Natural killer cell (primary cell): ENCODE measurements around the gene EVI2B. TPM values are rescaled to one million over a fixed set of nuclear protein-coding genes. Genes with fewer than 3 reads are reported as not detected.
"Not testable (repeated sequence)": the region's sequence is repeated elsewhere in the genome, so short reads cannot be mapped to it uniquely, and the experiment has no call there.

Experiments
- ATAC-seq, 3 donors: fragments of 150-1000 bp in 2 of 3; fragments of 200-7000 bp in 1 of 3; cut with Tn5 transposase; 1 replicate in 1 of 3; 2 replicates in 2 of 3; pipeline ENCODE4 v1.10.0; 2021; ENCODE audit warnings: mild to moderate bottlenecking in 2 of 3, moderate library complexity in 2 of 3
- DNase-seq, 2 donors: peaks; one replicate each; pipeline versions ENCODE4 v3.0.0 to v3.0.0-alpha.2; 2013 to 2021; ENCODE audit warnings: mixed read lengths in 1 of 2
- H3K27ac ChIP-seq: one replicate; pipeline ENCODE4 v1.5.1; 2013; ENCODE audit warnings: mild to moderate bottlenecking, low read length
- H3K27me3 ChIP-seq: one replicate; pipeline ENCODE4 v1.6.1; 2013; ENCODE audit warnings: low read length; ENCODE audit not compliant: control insufficient read depth, insufficient read depth
- H3K36me3 ChIP-seq: one replicate; pipeline ENCODE4 v1.6.1; 2013; ENCODE audit warnings: low read length; ENCODE audit not compliant: control insufficient read depth, insufficient read depth
- H3K4me1 ChIP-seq: one replicate; pipeline ENCODE4 v1.6.1; 2013; ENCODE audit warnings: low read length; ENCODE audit not compliant: control insufficient read depth, insufficient read depth
- H3K4me3 ChIP-seq: one replicate; pipeline ENCODE4 v1.5.1; 2013; ENCODE audit warnings: low read length
- H3K9me3 ChIP-seq: one replicate; pipeline ENCODE4 v1.6.1; 2013; ENCODE audit warnings: low read length; ENCODE audit not compliant: control insufficient read depth, insufficient read depth
- H3K27ac Mint-ChIP-seq, 2 donors: one replicate each; pipeline ENCODE4 v1.8.0; 2022; ENCODE audit warnings: mild to moderate bottlenecking in 2 of 2, mixed read lengths in 2 of 2, moderate library complexity in 1 of 2
- H3K27me3 Mint-ChIP-seq, 2 donors: one replicate each; pipeline ENCODE4 v1.8.0; 2022; ENCODE audit warnings: low read depth in 2 of 2, mixed read lengths in 2 of 2
- H3K36me3 Mint-ChIP-seq: one replicate; pipeline ENCODE4 v1.8.0; 2022; ENCODE audit warnings: mixed read lengths
- H3K4me1 Mint-ChIP-seq, 2 donors: one replicate each; pipeline ENCODE4 v1.8.0; 2022; ENCODE audit warnings: mixed read lengths in 2 of 2
- H3K4me3 Mint-ChIP-seq: one replicate; pipeline ENCODE4 v1.8.0; 2022; ENCODE audit warnings: mild to moderate bottlenecking, moderate library complexity, mixed read lengths
- H3K9me3 Mint-ChIP-seq, 2 donors: one replicate each; pipeline ENCODE4 v1.8.0; 2022; ENCODE audit warnings: mixed read lengths in 2 of 2
- WGBS: methylation state at CpG from one replicate; pipeline ENCODE4 v1.1.7; 2013; ENCODE audit warnings: missing lambda C conversion rate; ENCODE audit not compliant: insufficient coverage; 5-methylcytosine and 5-hydroxymethylcytosine counted together
- intact Hi-C: fragments of 100-400 bp; cut with micrococcal nuclease; formaldehyde crosslinking; loops from one replicate; pipeline ENCODE4 v1.14.2; 2022
- total RNA-seq, 4 donors: library from RNA; stranded (reverse); fragments of 120-200 nt in 1 of 4; gene quantifications; one replicate each; pipeline versions ENCODE4 v1.2.3 to v1.2.4, GENCODE V29; 2013 to 2022
- TF ChIP-seq, protein P1 (sequence below): fragments of 200-600 bp; IDR thresholded peaks from one replicate; pipeline ENCODE4 v1.8.0; 2022; ENCODE audit warnings: antibody characterized with exemption

EVI2B gene
- total RNA-seq, 3 donors from 2014 or later (not counting 1 experiment from before 2014, with no cell fraction given), result 89.6 to 103 (median 98.9) TPM

GRCh38 chr17:31355935-31356334 is 42.1 kb upstream of the EVI2B start:
- intact Hi-C loops, result no loop called here

DNA sequence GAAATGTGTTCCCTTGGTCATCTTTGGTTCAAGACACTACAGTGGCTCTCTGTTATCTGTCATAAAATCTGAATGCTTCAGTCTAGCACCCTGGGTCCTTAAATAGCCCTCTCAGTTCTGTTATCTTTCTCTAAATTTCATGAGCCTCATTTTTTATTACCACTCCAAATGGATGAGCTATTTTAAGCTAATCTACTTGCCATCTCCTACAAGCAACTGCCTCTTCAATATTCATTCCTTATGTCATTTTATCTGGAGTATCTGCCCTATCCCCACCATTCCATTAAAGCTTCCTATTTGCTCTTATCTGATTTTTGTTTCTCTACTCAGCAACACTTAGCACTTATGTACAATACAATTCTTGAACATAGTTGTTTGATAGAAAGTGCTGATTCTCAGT is 35.6 kb upstream of the EVI2B start:
- no peak for ATAC-seq
- no peak for DNase-seq

More at GRCh38 chr17:31355935-31356334, 42.1 kb upstream of the EVI2B start:
- DNase-seq, result no peak
- Histone ChIP-seq H3K27me3 (no peaks in the 10 kb centered on the region), H3K36me3 (peaks cover 56% of the 10 kb centered on the region), H3K27ac (no peak overlapping the region), H3K4me1 (no peaks in the 10 kb centered on the region), H3K9me3 (no peaks in the 10 kb centered on the region), H3K4me3 (no peak overlapping the region)
- TF ChIP-seq, protein P1, sequence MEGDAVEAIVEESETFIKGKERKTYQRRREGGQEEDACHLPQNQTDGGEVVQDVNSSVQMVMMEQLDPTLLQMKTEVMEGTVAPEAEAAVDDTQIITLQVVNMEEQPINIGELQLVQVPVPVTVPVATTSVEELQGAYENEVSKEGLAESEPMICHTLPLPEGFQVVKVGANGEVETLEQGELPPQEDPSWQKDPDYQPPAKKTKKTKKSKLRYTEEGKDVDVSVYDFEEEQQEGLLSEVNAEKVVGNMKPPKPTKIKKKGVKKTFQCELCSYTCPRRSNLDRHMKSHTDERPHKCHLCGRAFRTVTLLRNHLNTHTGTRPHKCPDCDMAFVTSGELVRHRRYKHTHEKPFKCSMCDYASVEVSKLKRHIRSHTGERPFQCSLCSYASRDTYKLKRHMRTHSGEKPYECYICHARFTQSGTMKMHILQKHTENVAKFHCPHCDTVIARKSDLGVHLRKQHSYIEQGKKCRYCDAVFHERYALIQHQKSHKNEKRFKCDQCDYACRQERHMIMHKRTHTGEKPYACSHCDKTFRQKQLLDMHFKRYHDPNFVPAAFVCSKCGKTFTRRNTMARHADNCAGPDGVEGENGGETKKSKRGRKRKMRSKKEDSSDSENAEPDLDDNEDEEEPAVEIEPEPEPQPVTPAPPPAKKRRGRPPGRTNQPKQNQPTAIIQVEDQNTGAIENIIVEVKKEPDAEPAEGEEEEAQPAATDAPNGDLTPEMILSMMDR, result no peak
- H3K36me3 Mint-ChIP-seq, result peaks cover 23% of the 10 kb centered on the region
- H3K4me1 Mint-ChIP-seq, result no peaks in the 10 kb centered on the region
- no peaks in the 10 kb centered on the region for H3K27me3 Mint-ChIP-seq
- WGBS, result 88% methylated on average over 1 of the region's 1 CpG
- ATAC-seq, result no peak
- no peak overlapping the region for H3K27ac Mint-ChIP-seq
- H3K4me3 Mint-ChIP-seq, result no peak overlapping the region
- H3K9me3 Mint-ChIP-seq, result no peaks in the 10 kb centered on the region

GRCh38 chr17:31345191-31345747 is 31.4 kb upstream of the EVI2B start:
- H3K4me1 ChIP-seq, H3K27ac Mint-ChIP-seq, DNase-seq, H3K9me3 ChIP-seq, ATAC-seq, H3K27me3 Mint-ChIP-seq, H3K27me3 ChIP-seq, H3K4me1 Mint-ChIP-seq, H3K36me3 ChIP-seq, H3K9me3 Mint-ChIP-seq, H3K4me3 Mint-ChIP-seq, H3K27ac ChIP-seq, intact Hi-C loops, H3K4me3 ChIP-seq: not testable (repeated sequence)
- 100% methylated on average over 3 of the region's 34 CpGs for WGBS
- peaks cover 13% of the 10 kb centered on the region for H3K36me3 Mint-ChIP-seq

More for the DNA sequence above, 35.6 kb upstream of the EVI2B start:
- H3K9me3 ChIP-seq, result no peaks in the 10 kb centered on the region
- H3K27me3 ChIP-seq, result no peaks in the 10 kb centered on the region
- TF ChIP-seq, protein P1, result no peak
- no peak overlapping the region for H3K4me3 ChIP-seq
- H3K9me3 Mint-ChIP-seq, result no peaks in the 10 kb centered on the region
- H3K4me3 Mint-ChIP-seq, result no peak overlapping the region
- no peaks in the 10 kb centered on the region for H3K27me3 Mint-ChIP-seq
- H3K27ac ChIP-seq, result no peak overlapping the region
- H3K4me1 Mint-ChIP-seq, result no peaks in the 10 kb centered on the region
- H3K27ac Mint-ChIP-seq, result no peak overlapping the region
- H3K36me3 ChIP-seq, result peaks cover 26% of the 10 kb centered on the region
- intact Hi-C loops, result no loop called here
- no peaks in the 10 kb centered on the region for H3K4me1 ChIP-seq
- H3K36me3 Mint-ChIP-seq, result peaks cover 25% of the 10 kb centered on the region

DNA sequence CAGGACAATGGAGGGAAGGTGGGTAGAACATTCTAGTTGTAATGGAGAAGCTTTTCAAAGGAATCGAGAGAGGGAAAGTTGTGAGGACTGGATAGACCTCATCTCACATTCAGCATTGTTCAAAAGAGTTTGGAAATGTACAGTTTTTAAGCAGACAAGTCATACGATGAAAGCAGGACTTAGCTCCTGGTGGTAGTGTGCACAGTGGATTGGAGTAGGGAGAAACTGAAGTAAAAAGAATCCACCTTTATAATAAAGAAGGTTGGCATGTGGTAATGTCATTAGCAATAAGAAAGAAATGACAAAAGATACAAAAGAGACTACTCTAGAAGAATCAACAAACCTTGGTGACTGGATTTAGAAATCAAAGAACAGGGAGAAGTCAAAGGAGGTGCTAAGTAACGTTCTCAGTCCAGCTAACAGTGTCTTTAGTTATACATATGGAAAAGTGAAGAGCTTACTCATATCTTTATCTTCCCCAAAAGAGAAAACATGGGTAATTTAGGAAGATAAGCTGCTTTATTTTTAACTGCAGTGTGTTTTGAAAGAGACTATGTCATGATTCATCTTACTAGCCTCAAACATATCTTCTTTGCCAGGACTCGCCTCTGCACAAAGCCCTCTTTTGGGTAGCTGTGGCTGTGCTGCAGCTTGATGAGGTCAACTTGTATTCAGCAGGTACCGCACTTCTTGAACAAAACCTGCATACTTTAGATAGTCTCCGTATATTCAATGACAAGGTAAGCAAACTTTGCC is 26.2 kb upstream of the EVI2B start:
- Histone ChIP-seq H3K9me3 (no peaks in the 10 kb centered on the region), H3K36me3 (peaks cover 17% of the 10 kb centered on the region), H3K27me3 (no peaks in the 10 kb centered on the region), H3K27ac (no peak overlapping the region), H3K4me1 (no peaks in the 10 kb centered on the region), H3K4me3 (no peak overlapping the region)
- intact Hi-C loops, result no loop called here
- Mint-ChIP-seq H3K4me1 (no peaks in the 10 kb centered on the region), H3K9me3 (no peaks in the 10 kb centered on the region), H3K27me3 (no peaks in the 10 kb centered on the region), H3K27ac (no peak overlapping the region), H3K36me3 (peaks cover 7% of the 10 kb centered on the region), H3K4me3 (no peak overlapping the region)
- TF ChIP-seq, protein P1, result no peak
- 99% methylated on average over 4 of the region's 6 CpGs for WGBS
- DNase-seq, result no peak
- ATAC-seq, result no peak
